OCI-LY3 (cell line): ENCODE results near the gene PRR36.

Experiments used
- H2AFZ ChIP-seq: fragments of 200-600, 300-600 bp; shearing (Covaris generic); 2 replicates; pipeline ENCODE4 v1.6.0; 2014; ENCODE audit warnings: antibody characterized with exemption, low read depth, low read length
- H3K27ac ChIP-seq: fragments of 200-600, 300-600 bp; sonication (generic); 2 replicates; pipeline ENCODE4 v1.5.1; 2014; ENCODE audit warnings: mild to moderate bottlenecking, low read length, moderate library complexity, mixed read lengths
- H3K27me3 ChIP-seq: fragments of 200-600, 300-600 bp; sonication (generic); 2 replicates; pipeline ENCODE4 v1.6.1; 2014; ENCODE audit warnings: low read depth, low read length, mixed read lengths
- H3K36me3 ChIP-seq: fragments of 200-600, 300-600 bp; sonication (generic); replicated peaks from 2 replicates; pipeline ENCODE3; 2014; ENCODE audit warnings: low read depth, low read length, mixed read lengths
- H3K4me1 ChIP-seq: fragments of 300-600, 200-600 bp; sonication (generic); 2 replicates; pipeline ENCODE4 v1.6.1; 2014; ENCODE audit warnings: low read length, mixed read lengths
- H3K4me2 ChIP-seq: fragments of 200-600, 300-600 bp; sonication (generic); 2 replicates; pipeline ENCODE4 v1.6.1; 2014; ENCODE audit warnings: low read length, mixed read lengths
- H3K4me3 ChIP-seq: fragments of 300-600, 200-600 bp; sonication (generic); 2 replicates; pipeline ENCODE4 v1.5.1; 2014; ENCODE audit warnings: antibody characterized with exemption, mild to moderate bottlenecking, low read length, moderate library complexity
- H3K79me2 ChIP-seq: fragments of 300-600, 200-600 bp; shearing (Covaris generic); 2 replicates; pipeline ENCODE4 v1.6.1; 2014; ENCODE audit warnings: mild to moderate bottlenecking, low read length, mixed read lengths
- H3K9ac ChIP-seq: fragments of 300-600, 200-600 bp; shearing (Covaris generic); 2 replicates; pipeline ENCODE4 v1.6.0; 2014; ENCODE audit warnings: mild to moderate bottlenecking, low read length, moderate library complexity
- H3K9me3 ChIP-seq: fragments of 200-600, 300-600 bp; shearing (Covaris generic); 2 replicates; pipeline ENCODE4 v1.6.1; 2014; ENCODE audit warnings: low read length, mixed read lengths; ENCODE audit not compliant: insufficient read depth
- H4K20me1 ChIP-seq: fragments of 200-600, 300-600 bp; sonication (generic); 2 replicates; pipeline ENCODE4 v1.6.1; 2016; ENCODE audit warnings: low read length, mixed read lengths; ENCODE audit not compliant: insufficient read depth
- CTCF ChIP-seq: fragments of 200-600, 300-600 bp; sonication (generic); IDR thresholded peaks from 2 replicates; pipeline ENCODE4 v1.5.1; 2014; ENCODE audit warnings: antibody characterized with exemption, low read length, low read depth
- EZH2phosphoT487 ChIP-seq: fragments of 200-600 bp; shearing (Covaris generic); IDR thresholded peaks from 2 replicates; pipeline ENCODE4 v1.6.1; 2018; ENCODE audit warnings: antibody characterized with exemption, mixed run types, low read depth

PRR36 gene

GRCh38 chr19:7874897-7875273 is 695 bp upstream of the PRR36 start:
- H3K4me3 ChIP-seq: no peak overlapping the region
- no peak overlapping the region for H3K4me2 ChIP-seq
- no peaks in the 10 kb centered on the region for H3K9me3 ChIP-seq
- no peak overlapping the region for H2AFZ ChIP-seq
- no peak overlapping the region for H3K9ac ChIP-seq
- H3K27me3 ChIP-seq: no peaks in the 10 kb centered on the region
- H3K4me1 ChIP-seq: peaks cover 12% of the 10 kb centered on the region; the same call in 1 of the 2 replicates
- H4K20me1 ChIP-seq: no peaks in the 10 kb centered on the region
- TF ChIP-seq EZH2phosphoT487 (no peak), CTCF (no peak)
- no peaks in the 10 kb centered on the region for H3K79me2 ChIP-seq
- no peak overlapping the region for H3K27ac ChIP-seq
- no peaks in the 10 kb centered on the region for H3K36me3 ChIP-seq

- no peaks in the 10 kb centered on the region for H4K20me1 ChIP-seq
- TF ChIP-seq EZH2phosphoT487 (no peak), CTCF (no peak)
- H3K4me1 ChIP-seq: peaks cover 14% of the 10 kb centered on the region
- no peaks in the 10 kb centered on the region for H3K9me3 ChIP-seq
- H3K36me3 ChIP-seq: no peaks in the 10 kb centered on the region
- H2AFZ ChIP-seq: no peak overlapping the region
- H3K4me2 ChIP-seq: no peak overlapping the region
- no peak overlapping the region for H3K9ac ChIP-seq
- H3K27me3 ChIP-seq: no peaks in the 10 kb centered on the region
- no peak overlapping the region for H3K4me3 ChIP-seq
- no peak overlapping the region for H3K27ac ChIP-seq
- no peaks in the 10 kb centered on the region for H3K79me2 ChIP-seq
Measured at GRCh38 chr19:7873304-7874075, 700 bp downstream of the PRR36 start.

GRCh38 chr19:7872306-7873204 is 1.6 kb downstream of the PRR36 start:
- TF ChIP-seq CTCF (no peak), EZH2phosphoT487 (no peak)
- H3K36me3 ChIP-seq: no peaks in the 10 kb centered on the region
- H3K4me1 ChIP-seq: peaks cover 15% of the 10 kb centered on the region
- H3K27me3 ChIP-seq: no peaks in the 10 kb centered on the region
- H3K27ac ChIP-seq: no peak overlapping the region
- H4K20me1 ChIP-seq: no peaks in the 10 kb centered on the region
- no peak overlapping the region for H2AFZ ChIP-seq
- no peak overlapping the region for H3K9ac ChIP-seq
- H3K79me2 ChIP-seq: no peaks in the 10 kb centered on the region
- H3K9me3 ChIP-seq: no peaks in the 10 kb centered on the region
- H3K4me3 ChIP-seq: no peak overlapping the region
- no peak overlapping the region for H3K4me2 ChIP-seq
